K562 (cell line): ENCODE data around the gene IRAK4. TPM values are rescaled to one million over a fixed set of nuclear protein-coding genes. Genes with fewer than 3 reads are reported as not detected.

Source experiments
- ATAC-seq: fragments of 200-7000 bp; cut with Tn5 transposase; 3 replicates; pipeline ENCODE4 v1.9.1; 2020; ENCODE audit warnings: moderate library complexity
- BruUV-seq: library from RNA; stranded (reverse); fragments of 400-500 nt; replicated peaks from 2 replicates; lab custom pipeline; 2021; lab: Mats Ljungman, UMichigan
- CTCF ChIA-PET: fragments of 300-600 bp; formaldehyde crosslinking; extraction: SDS; loops from one replicate; lab custom pipeline; 2021; ENCODE audit warnings: low intra/inter-chr PET ratio; lab: Yijun Ruan, JAX
- POLR2A ChIA-PET: fragments of 300-600, 350-650 bp; sonication (Branson Sonifier 250); formaldehyde crosslinking; extraction: SDS; loops from one replicate; lab custom pipeline; 2021; ENCODE audit warnings: antibody characterized with exemption, inconsistent platforms; lab: Yijun Ruan, JAX
- DNase-seq, 4 experiments: peaks; one replicate each; pipeline versions ENCODE4 v3.0.0 to v3.0.0-alpha.2; 2011 to 2018; ENCODE audit warnings: low spot score in 3 of 4, mixed read lengths in 3 of 4; ENCODE audit errors: extremely low read depth in 1 of 4
- FAIRE-seq: peaks from 2 replicates; lab custom pipeline; 2011; peaks lifted over from hg19 to GRCh38; lab: Jason Lieb, UNC
- H2AFZ ChIP-seq: 2 replicates; pipeline ENCODE4 v1.6.0; 2011; ENCODE audit warnings: low read depth, low read length, control low read depth, inconsistent platforms
- H3K27ac ChIP-seq: fragments of 200-600 bp; 3 replicates; pipeline ENCODE4 v1.8.0; 2011; ENCODE audit warnings: low read depth, mild to moderate bottlenecking, control low read depth, inconsistent platforms, low read length, moderate library complexity, mixed read lengths; ENCODE audit errors: extremely low read depth
- H3K27me3 ChIP-seq, 2 experiments: fragments of 300-600 bp in 1 of 2; 2 replicates in 1 of 2; 3 replicates in 1 of 2; pipeline versions ENCODE4 v1.6.0 to v1.8.0; 2011; ENCODE audit warnings: inconsistent platforms in 2 of 2, low read length in 2 of 2, mild to moderate bottlenecking in 1 of 2, mixed read lengths in 1 of 2, moderate library complexity in 1 of 2; ENCODE audit not compliant: control insufficient read depth in 2 of 2, insufficient read depth in 2 of 2
- H3K36me3 ChIP-seq: fragments of 300-600 bp; 3 replicates; pipeline ENCODE4 v1.8.0; 2011; ENCODE audit warnings: mild to moderate bottlenecking, low read length, inconsistent platforms; ENCODE audit not compliant: control insufficient read depth, insufficient read depth
- H3K4me1 ChIP-seq, 2 experiments: fragments of 200-600 bp in 1 of 2; replicated peaks in 1 of 2; 2 replicates in 1 of 2; 3 replicates in 1 of 2; pipeline versions ENCODE4 v1.5.1 to v1.8.0; 2011; ENCODE audit warnings: inconsistent platforms in 2 of 2, low read length in 2 of 2, mild to moderate bottlenecking in 1 of 2, mixed read lengths in 1 of 2, moderate library complexity in 1 of 2; ENCODE audit not compliant: control insufficient read depth in 2 of 2, insufficient read depth in 2 of 2
- H3K4me2 ChIP-seq: 2 replicates; pipeline ENCODE4 v1.6.1; 2011; ENCODE audit warnings: low read length, control low read depth, inconsistent platforms, mixed read lengths; ENCODE audit not compliant: insufficient read depth
- H3K4me3 ChIP-seq: fragments of 200-600 bp; sonication (generic), shearing (Covaris generic); 2 replicates; pipeline ENCODE4 v1.5.1; 2016; ENCODE audit warnings: control low read depth, inconsistent platforms
- H3K79me2 ChIP-seq: fragments of 200-600 bp; 3 replicates; pipeline ENCODE4 v1.8.0; 2011; ENCODE audit warnings: low read length, inconsistent platforms; ENCODE audit not compliant: control insufficient read depth, insufficient read depth
- H3K9ac ChIP-seq, 2 experiments: 2 replicates each; pipeline versions ENCODE4 v1.6.0 to v1.6.1; 2011; ENCODE audit warnings: low read depth in 2 of 2, low read length in 2 of 2, control low read depth in 1 of 2, inconsistent platforms in 1 of 2, mild to moderate bottlenecking in 1 of 2, mixed read lengths in 1 of 2; ENCODE audit not compliant: insufficient read depth in 1 of 2
- H3K9me1 ChIP-seq: one replicate; pipeline ENCODE4 v1.6.0; 2011; ENCODE audit warnings: inconsistent platforms, mild to moderate bottlenecking, low read length, moderate library complexity; ENCODE audit not compliant: control insufficient read depth, insufficient read depth
- H3K9me3 ChIP-seq: replicated peaks from 2 replicates; pipeline ENCODE4 v1.5.1; 2011; ENCODE audit warnings: low read depth, low read length, inconsistent platforms; ENCODE audit not compliant: control insufficient read depth, insufficient read depth
- H4K20me1 ChIP-seq: replicated peaks from 2 replicates; pipeline ENCODE4 v1.6.1; 2011; ENCODE audit warnings: low read length, inconsistent platforms, mixed read lengths; ENCODE audit not compliant: control insufficient read depth, insufficient read depth
- CREBBP ChIP-seq: IDR thresholded peaks from one replicate; pipeline ENCODE4 v1.6.1; 2012; ENCODE audit warnings: low read depth, mild to moderate bottlenecking, control low read depth, inconsistent platforms, low read length
- DMBX1 ChIP-seq: fragments of 250-450 bp; sonication (Bioruptor Pico); IDR thresholded peaks from 2 replicates; pipeline ENCODE4 v1.8.0; 2022; ENCODE audit warnings: inconsistent platforms, mild to moderate bottlenecking, moderate library complexity, borderline replicate concordance
- L3MBTL2 ChIP-seq: fragments of 450-650 bp; IDR thresholded peaks from 2 replicates; pipeline ENCODE4 v1.6.1; 2016; ENCODE audit warnings: mild to moderate bottlenecking, moderate library complexity
- SOX6 ChIP-seq: fragments of 450-650 bp; IDR thresholded peaks from 2 replicates; pipeline ENCODE4 v1.6.1; 2014; ENCODE audit warnings: mild to moderate bottlenecking
- TCF7 ChIP-seq: sonication (generic); IDR thresholded peaks from 2 replicates; pipeline ENCODE4 v1.6.1; 2016; ENCODE audit warnings: antibody characterized with exemption, borderline replicate concordance
- ZNF644 ChIP-seq: fragments of 200-800 bp; sonication (Bioruptor generic); IDR thresholded peaks from 2 replicates; pipeline ENCODE4 v1.6.1; 2016; ENCODE audit warnings: low read depth, missing genetic modification characterization, missing compliant biosample characterization
- WGBS: fragments of 100-300 bp; shearing (Covaris generic); methylation state at CpG from one replicate; pipeline ENCODE4 v1.1.6; 2016; ENCODE audit warnings: low coverage, mixed read lengths; ENCODE audit not compliant: insufficient coverage; ENCODE audit errors: missing lambda C conversion rate; 5-methylcytosine and 5-hydroxymethylcytosine counted together
- in situ Hi-C: fragments of 300-500 bp; cut with MboI; formaldehyde crosslinking; loops from 4 replicates; pipeline ENCODE4 v1.15.0; 2018; ENCODE audit warnings: inconsistent platforms, mixed read lengths
- intact Hi-C: fragments of 100-400 bp; cut with micrococcal nuclease; formaldehyde crosslinking; loops from 2 replicates; pipeline ENCODE4 v1.14.2; 2022
- polyA plus RNA-seq, 8 experiments: library from polyadenylated mRNA; depleted of rRNA in 4 of 8; stranded (reverse) in 5 of 8; unstranded in 3 of 8; fragments of >200 nt; fragmentation: Nextera tagmentation in 2 of 8; fragmentation: Illumina TruSeq in 1 of 8; extraction: Ambion mirVana in 2 of 8; extraction: Trizol in 1 of 8; gene quantifications; 2 replicates each; pipeline versions ENCODE4 v1.2.1 to v1.2.3, GENCODE V29; 2011 to 2014; ENCODE audit warnings: inconsistent platforms in 1 of 8, missing spikeins in 1 of 8
- total RNA-seq, 7 experiments: library from RNA; depleted of rRNA in 6 of 7; stranded (reverse); fragments of >200 nt in 6 of 7; fragmentation: Illumina TruSeq in 2 of 7; extraction: Trizol in 2 of 7; gene quantifications; 2 replicates each; pipeline versions ENCODE4 v1.2.1 to v1.2.3, GENCODE V29; 2011 to 2021; ENCODE audit warnings: low replicate concordance in 1 of 7
- TF ChIP-seq, protein P1 (sequence below): IDR thresholded peaks from 2 replicates; pipeline ENCODE4 v1.6.1; 2011; ENCODE audit not compliant: insufficient read length; ENCODE audit errors: extremely low read depth
- TF ChIP-seq, protein P2 (sequence below): fragments of 450-650 bp; IDR thresholded peaks from 2 replicates; pipeline ENCODE4 v1.6.1; 2017; ENCODE audit warnings: antibody characterized with exemption

The IRAK4 gene
- total and polyA plus RNA-seq, 9 of the 15 experiments (the other 6 are each of a cell fraction or from before 2014, with no cell fraction given): 10.8 to 34.5 (median 16.0) TPM

DNA sequence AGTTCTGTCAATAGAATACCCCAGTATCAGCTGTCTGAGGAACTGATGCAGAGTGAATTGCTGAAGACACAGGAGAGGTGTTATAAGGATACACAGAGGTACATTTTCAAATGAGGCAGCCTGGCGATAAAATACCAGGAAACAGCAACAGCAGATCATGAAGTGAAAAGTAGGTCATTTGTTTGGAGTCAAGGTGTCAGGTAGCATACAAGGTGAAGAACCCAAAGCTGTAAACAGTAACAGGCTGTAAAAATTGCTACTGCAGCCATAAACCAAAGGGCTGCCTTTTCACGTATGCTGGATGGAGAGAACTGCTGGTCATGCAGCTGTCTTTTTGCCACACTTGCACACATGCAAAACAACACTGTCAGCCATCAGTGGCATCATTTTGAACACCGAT, 56.7 kb downstream of the IRAK4 start:
- no peaks in the 10 kb centered on the region for H3K79me2 ChIP-seq
- no peaks in the 10 kb centered on the region for H3K36me3 ChIP-seq
- CTCF ChIA-PET: no interaction called here
- H3K9me3 ChIP-seq: no peaks in the 10 kb centered on the region
- H3K4me3 ChIP-seq: no peak overlapping the region
- TF ChIP-seq, protein P1, sequence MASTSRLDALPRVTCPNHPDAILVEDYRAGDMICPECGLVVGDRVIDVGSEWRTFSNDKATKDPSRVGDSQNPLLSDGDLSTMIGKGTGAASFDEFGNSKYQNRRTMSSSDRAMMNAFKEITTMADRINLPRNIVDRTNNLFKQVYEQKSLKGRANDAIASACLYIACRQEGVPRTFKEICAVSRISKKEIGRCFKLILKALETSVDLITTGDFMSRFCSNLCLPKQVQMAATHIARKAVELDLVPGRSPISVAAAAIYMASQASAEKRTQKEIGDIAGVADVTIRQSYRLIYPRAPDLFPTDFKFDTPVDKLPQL: no peak
- no peak for TF ChIP-seq DMBX1
- no peak for TF ChIP-seq CREBBP
- no peak for TF ChIP-seq SOX6
- TF ChIP-seq TCF7: no peak
- TF ChIP-seq, protein P2, sequence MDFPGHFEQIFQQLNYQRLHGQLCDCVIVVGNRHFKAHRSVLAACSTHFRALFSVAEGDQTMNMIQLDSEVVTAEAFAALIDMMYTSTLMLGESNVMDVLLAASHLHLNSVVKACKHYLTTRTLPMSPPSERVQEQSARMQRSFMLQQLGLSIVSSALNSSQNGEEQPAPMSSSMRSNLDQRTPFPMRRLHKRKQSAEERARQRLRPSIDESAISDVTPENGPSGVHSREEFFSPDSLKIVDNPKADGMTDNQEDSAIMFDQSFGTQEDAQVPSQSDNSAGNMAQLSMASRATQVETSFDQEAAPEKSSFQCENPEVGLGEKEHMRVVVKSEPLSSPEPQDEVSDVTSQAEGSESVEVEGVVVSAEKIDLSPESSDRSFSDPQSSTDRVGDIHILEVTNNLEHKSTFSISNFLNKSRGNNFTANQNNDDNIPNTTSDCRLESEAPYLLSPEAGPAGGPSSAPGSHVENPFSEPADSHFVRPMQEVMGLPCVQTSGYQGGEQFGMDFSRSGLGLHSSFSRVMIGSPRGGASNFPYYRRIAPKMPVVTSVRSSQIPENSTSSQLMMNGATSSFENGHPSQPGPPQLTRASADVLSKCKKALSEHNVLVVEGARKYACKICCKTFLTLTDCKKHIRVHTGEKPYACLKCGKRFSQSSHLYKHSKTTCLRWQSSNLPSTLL: no peak
- no peak for TF ChIP-seq ZNF644 (tag)
- TF ChIP-seq L3MBTL2: no peak
- no peak overlapping the region for H2AFZ ChIP-seq
- H3K4me2 ChIP-seq: no peak overlapping the region
- no peak; the same call in 2 of the 3 replicates for ATAC-seq
- intact Hi-C loops: no loop called here
- H3K27ac ChIP-seq: no peak overlapping the region
- FAIRE-seq: no peak
- BruUV-seq: no TSS peak
- 6% methylated on average over 3 of the region's 3 CpGs for WGBS
- DNase-seq: no peak
- peaks cover 0 to 2% of the 10 kb centered on the region in 2 experiments; a peak in 3 of 5 replicates for H3K27me3 ChIP-seq
- no peaks in the 10 kb centered on the region for H3K4me1 ChIP-seq
- no peaks in the 10 kb centered on the region for H4K20me1 ChIP-seq
- POLR2A ChIA-PET: interaction anchor here (1.3 kb wide), 1 partner anchor 10 kb away, joined by 6 read pairs; the partner anchor contains the start of gene TWF1
- H3K9me1 ChIP-seq: no peaks in the 10 kb centered on the region
- H3K9ac ChIP-seq: no peak overlapping the region
- in situ Hi-C loops: no loop called here
